ENCODE data around the gene HYAL1.
"Not testable (repeated sequence)": the region's sequence is repeated elsewhere in the genome, so short reads cannot be mapped to it uniquely, and the experiment has no call there.

Gene HYAL1

GRCh38 chr3:50270422-50271224, 32.8 kb downstream of the HYAL1 start:
- no peak for DNase-seq

- DNase-seq, result no peak
These were observed 33.4 kb downstream of the HYAL1 start for GRCh38 chr3:50269977-50270413.

DNA sequence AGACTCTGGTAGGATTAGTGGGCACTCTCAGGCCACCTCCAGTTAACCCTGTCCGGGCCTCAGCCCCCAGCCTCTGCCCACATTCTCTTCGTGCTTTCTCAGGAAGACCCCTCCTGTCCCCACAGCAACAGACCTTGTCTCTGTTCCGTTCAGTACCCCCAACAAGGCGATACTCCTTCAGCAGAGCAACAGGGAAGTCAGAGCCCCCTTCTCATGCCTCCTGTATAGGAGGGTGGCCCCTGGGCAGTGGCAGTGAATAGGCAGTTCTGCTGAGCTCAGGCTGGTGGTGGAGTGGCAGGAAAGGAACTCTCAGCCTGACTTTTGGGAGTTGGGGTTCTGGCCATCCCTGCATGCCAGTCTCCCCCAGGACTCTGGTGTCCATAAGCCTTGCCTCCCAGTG, 33.9 kb downstream of the HYAL1 start:
- DNase-seq, result no peak

- DNase-seq, result no peak
These were observed 34.5 kb downstream of the HYAL1 start, which contains the start of gene SEMA3B for GRCh38 chr3:50268703-50269451. Gene SEMA3B, plus strand, starts transcription at chr3:50269147. Its CDS starts 94 bp downstream, at chr3:50269241.

DNA sequence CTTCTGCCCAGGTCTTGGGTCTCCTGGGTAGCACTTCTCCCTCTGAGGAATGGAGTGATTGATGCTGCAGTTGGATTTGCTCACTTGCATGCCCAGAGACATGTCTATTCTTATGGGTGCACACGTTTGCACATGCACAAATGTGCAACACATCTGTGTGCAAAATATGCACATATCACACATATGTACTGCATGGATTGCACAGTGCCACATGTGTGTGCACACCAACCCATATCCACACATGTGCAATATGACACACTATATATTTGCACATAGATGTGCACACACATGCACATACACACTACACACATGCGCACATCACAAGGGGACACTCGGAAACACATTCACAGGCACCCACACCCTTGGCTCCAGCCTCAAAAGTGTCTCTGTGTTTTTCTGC, 35.1 kb downstream of the HYAL1 start:
- DNase-seq, result no peak

- DNase-seq, result no peak
These were observed 36.0 kb downstream of the HYAL1 start for GRCh38 chr3:50267280-50267913.

DNA sequence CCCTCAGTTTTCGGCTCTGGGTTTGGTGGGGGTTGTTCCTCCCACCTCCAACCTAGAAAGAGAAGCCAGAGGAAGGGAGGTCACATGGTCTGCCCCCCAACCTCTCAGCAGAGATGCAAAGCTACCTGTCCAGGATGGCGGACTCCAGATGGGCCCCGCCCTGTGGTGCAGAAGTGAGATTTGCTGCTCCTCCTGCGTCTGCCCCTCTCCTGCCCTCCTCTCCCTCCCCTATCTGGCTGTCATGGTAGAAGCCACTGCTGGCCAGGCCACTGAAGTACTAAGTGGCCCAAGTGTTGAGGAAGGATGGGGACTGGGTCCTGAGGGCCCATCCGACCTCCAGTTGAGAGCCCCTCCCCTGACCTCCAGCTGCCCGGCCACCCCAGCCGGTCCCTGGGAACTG, 36.5 kb downstream of the HYAL1 start:
- no peak for DNase-seq

GRCh38 chr3:50266017-50266416, 37.4 kb downstream of the HYAL1 start:
- DNase-seq, result no peak

GRCh38 chr3:50265571-50265970, 37.8 kb downstream of the HYAL1 start:
- DNase-seq, result no peak

- DNase-seq, result no peak
These were observed 38.3 kb downstream of the HYAL1 start for GRCh38 chr3:50264964-50265485.

- DNase-seq, result no peak
These were observed 38.9 kb downstream of the HYAL1 start for GRCh38 chr3:50264383-50264963.

DNA sequence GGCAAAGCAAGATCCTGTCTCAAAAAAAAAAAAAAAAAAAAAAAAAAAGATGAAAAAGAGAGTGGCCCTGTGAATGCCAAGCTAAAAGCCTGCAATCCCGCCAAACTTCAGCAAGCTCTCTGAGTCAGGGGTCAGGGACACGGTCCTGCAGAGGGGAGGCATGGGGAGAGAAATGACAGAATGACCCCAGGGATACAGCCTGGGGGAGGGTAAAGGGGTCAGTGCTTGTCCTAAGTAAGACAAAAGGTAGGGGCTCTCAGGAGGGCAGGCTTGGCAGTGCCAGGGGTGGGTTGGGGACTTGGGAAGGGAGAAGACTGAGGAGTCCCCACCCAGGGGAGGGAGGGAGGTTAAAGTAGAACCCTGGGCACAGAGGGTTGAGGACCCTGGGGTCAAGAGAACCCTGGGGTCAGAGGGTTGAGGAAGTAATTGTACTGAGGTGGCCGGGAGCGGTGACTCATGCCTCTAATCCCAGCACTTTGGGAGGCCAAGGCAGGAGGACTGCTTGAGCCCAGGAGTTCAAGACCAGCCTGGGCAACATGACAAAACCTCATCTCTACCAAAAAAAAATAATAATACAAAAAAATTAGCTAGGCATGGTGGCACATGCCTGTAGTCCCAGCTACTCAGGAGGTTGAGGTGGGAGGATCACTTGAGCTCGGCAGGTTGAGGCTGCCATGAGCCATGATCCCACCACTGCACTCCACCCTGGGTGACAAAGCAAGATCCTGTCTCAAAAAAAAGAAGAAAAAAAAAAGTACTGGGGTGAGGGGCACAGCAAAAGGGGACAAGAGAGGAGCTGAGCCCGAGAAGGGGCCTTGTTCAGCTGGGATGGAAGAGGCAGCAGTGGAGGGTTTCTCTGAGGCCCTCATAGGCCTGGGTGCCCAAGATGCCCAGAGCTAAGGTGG, 39.6 kb downstream of the HYAL1 start:
- no peak for DNase-seq

DNA sequence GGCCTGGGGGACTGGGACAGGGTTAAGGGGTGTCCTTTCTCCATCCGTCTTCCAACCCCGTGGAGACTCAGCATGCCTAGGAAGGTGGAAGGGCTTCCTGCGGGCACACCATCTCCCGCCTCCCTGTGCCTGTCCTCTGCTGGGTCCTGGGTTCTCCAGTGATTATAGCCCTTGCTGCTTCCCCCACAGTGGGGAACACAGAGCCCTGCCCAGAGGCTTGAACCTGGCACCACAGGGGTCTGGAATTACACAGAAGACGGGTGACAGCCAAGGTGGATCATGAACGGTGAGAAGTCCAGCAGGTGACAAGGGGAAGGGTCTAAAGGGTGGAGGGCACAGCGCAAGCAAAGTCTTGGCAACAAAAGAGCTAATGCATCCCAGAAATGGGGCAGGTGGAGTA, 40.6 kb downstream of the HYAL1 start:
- no peak for DNase-seq

GRCh38 chr3:50262200-50262599, 41.2 kb downstream of the HYAL1 start:
- DNase-seq, result not testable (repeated sequence)

GRCh38 chr3:50261505-50261904, 41.9 kb downstream of the HYAL1 start:
- DNase-seq, result no peak

GRCh38 chr3:50260942-50261441, 42.4 kb downstream of the HYAL1 start:
- DNase-seq, result no peak

DNA sequence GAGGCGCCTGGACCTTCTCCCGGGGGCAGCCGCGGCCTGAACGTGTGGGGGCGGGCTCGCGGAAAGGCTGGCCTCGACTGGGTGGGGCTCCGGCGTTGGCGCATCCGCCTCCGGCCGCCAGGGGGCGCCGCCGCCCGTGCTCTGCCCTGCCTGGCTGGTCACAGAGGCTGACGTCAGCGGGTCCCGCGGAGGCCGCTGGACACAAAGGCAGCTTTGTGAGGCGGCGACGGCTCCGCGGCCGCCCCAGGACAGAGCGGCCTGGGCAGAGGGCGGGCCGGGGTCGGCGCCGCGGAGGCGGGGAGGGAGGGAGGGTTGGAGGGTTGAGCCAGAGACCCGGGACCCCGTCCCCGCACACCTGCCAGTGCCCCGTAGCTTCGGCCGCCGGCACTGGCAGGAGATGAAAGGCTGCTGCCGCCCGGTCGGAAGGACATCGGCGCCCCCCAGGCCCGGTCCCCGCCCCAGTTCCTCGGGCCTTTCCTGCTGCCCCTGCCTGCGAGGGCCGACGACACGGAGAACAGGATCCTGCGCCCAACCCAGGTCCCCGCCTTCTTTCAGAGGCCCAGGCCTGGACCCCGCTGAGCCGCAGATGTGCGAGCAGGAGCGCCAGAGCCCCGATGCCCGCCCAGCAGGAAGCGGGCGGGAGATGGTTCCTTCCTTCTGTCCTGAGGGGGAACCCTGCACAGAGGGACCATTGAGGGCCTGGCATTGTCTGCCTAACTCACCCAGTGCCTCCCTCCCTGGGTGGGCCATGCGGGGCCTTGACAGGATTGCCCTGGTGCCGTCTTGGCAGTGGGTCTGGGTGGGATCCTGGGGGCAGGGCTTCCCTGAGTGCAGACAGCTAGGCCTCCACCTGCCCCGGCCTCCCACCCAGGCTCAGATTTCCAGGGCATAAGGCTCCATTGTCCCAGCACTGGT, 43.1 kb downstream of the HYAL1 start:
- no peak for DNase-seq

DNA sequence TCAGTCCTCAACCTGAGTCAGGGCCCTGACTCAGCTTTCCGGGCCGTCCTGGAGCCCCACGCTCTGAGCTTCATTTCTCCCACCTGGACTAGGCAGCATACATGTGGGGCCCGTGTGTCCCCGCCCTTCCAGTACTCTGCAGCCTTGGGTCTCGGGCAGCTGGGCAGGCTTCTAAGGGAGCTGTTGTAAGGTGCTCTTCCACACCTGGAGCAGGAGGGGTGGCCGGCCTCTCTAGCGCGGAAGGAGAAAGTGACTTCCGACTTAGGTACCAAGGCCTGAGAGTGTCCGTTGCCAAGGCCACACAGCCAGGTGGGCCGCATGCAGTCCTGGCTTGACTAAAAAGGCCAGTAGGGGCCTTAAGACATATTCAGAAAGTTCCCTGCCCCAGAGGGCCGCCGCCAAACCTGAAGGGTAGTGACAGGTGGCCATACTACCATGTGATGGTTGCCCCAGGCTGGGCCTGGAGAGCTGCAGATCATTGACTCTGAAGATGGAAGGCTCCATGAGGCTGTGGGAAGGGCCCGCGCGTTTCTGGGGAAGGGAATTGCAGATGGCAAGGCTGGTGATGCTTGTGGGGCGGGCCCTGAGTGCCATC, 43.8 kb downstream of the HYAL1 start:
- no peak for DNase-seq

DNA sequence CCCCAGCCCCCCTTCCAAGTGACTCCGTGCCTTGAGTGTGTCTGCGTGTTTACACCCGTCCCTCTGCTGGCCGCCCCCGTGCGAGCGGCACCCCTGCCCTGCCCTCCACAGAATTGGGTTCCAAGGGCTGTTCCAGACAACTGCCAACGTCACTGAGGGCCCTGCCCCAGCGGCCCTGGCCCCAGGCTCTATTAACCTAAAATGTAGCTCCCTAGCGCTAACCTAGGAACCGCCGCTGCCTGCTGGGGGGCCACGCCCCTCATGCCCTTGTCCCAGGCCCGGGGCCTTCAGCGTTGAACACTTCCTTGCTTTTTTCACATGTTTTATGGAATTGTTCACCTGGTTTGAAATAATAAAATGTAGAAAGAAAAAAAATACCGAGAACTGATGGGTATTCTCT, 44.4 kb downstream of the HYAL1 start:
- DNase-seq, result no peak

DNA sequence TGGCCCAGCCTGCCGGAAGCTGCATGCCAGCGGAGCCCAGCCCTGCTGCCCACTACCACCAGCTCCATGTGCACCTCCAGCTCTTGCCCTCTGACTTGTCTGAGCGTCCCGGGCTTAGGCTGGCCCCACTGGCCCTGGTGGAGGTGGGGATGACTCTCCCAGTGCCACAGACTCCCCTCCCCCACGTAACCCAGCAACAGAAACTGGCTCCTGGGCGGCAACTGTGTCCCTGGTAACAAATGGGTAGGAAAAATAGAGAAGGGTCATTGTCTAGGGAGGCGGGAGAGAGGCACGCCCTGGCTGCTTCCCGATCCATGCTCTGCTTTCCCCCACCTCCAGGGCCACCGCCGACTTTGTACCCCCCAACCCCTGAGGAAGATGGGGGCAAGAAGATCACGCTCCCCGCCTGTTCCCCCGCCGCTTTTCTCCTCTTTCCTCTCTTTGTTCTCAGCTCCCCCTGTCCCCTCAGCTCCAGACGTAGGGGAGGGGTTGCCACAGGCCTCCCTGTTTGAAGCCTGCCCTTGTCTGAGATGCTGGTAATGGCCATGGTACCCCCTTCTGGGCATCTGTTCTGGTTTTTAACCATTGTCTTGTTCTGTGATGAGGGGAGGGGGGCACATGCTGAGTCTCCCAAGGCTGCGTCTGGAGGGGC, 45.2 kb downstream of the HYAL1 start:
- DNase-seq, result no peak

All from NCI-H524 treated with DMSO at 0.1 percent for 48 hours (cell line).